Activated CD4-positive, alpha-beta T cell treated with anti-CD3 and anti-CD28 coated beads, Interleukin-2, Interleukin-6, amounts not matched to agents 100 ng/mL and 50 ng/mL, durations not matched to agents 16 hours and 8 hours (primary cell): ENCODE data around the gene ATF3.

Source experiments
- DNase-seq: peaks from one replicate; pipeline ENCODE4 v3.0.0-alpha.2; 2020

ATF3 gene

GRCh38 chr1:212609701-212610574 is 1.4 kb downstream of the ATF3 start:
- DNase-seq: no peak

GRCh38 chr1:212610575-212610967 is 2.0 kb downstream of the ATF3 start:
- DNase-seq: peak; percentile 21

GRCh38 chr1:212611000-212611948 is 2.7 kb downstream of the ATF3 start:
- no peak for DNase-seq

DNA sequence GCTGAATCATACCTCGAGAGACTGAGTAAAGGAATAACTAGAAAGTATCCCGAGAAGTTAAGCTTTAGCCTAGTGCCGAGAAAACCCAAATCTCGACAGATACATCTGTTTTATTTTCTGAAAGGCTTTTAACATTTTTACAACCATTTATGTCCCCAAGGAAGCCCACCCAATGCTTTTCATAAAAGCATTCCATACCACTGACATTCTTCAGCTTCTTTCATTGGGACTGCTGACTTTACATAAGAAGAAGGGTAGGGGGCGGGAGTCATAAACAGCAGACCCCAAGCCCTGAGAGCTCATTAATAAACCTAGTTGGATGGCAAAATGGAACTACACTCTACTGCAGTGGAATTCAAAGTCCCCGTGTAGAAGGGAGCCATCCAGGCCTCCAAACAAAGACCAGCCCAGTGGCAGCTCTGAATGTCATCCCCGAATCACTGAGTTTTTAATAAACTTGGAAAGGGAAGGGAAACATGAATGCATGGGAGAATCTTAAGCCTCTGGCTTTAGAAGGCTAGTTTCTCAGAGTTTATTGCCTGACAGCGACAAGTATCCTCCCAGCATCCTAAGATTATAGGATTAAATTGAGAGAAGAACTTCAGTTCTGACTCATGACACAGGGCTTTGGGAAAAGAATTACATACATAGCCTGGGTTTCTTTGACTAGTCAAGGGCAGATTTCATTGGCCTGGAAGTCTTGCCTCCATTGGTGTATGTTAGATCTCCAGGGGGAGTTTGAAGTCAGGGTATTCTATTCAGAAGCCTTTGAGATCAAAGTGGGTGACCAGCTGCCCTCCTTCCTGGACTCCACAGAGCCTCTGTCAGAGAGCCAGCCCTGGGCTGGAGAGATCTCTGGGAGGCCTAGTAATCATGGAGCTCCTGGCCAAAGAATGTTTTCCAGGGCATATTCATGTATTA is 3.7 kb downstream of the ATF3 start:
- no peak for DNase-seq

GRCh38 chr1:212613440-212614335 is 5.1 kb downstream of the ATF3 start:
- DNase-seq: no peak

GRCh38 chr1:212614453-212615200 is 6.1 kb downstream of the ATF3 start:
- no peak for DNase-seq

DNA sequence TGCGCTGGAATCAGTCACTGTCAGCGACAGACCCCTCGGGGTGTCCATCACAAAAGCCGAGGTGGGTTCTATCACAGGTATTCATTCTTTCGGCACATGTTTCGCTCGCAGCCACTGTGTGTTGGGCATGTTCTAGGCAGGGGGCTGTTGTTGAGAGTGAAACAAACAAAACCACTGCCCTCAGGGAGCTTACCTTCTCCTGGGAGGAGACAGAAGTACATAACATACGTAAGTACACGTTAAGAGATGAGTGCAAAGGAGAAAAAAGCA is 6.6 kb downstream of the ATF3 start:
- DNase-seq: no peak

- no peak for DNase-seq
These were observed 10.1 kb downstream of the ATF3 start for GRCh38 chr1:212618466-212619210.

DNA sequence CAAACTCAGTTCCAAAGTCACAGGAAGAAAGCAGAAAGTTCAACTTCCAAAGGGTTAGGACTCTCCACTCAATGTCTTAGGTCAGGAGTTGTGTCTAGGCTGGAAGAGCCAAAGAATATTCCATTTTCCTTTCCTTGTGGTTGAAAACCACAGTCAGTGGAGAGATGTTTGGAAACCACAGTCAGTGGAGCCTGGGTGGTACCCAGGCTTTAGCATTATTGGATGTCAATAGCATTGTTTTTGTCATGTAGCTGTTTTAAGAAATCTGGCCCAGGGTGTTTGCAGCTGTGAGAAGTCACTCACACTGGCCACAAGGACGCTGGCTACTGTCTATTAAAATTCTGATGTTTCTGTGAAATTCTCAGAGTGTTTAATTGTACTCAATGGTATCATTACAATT is 11.7 kb downstream of the ATF3 start:
- DNase-seq: no peak

DNA sequence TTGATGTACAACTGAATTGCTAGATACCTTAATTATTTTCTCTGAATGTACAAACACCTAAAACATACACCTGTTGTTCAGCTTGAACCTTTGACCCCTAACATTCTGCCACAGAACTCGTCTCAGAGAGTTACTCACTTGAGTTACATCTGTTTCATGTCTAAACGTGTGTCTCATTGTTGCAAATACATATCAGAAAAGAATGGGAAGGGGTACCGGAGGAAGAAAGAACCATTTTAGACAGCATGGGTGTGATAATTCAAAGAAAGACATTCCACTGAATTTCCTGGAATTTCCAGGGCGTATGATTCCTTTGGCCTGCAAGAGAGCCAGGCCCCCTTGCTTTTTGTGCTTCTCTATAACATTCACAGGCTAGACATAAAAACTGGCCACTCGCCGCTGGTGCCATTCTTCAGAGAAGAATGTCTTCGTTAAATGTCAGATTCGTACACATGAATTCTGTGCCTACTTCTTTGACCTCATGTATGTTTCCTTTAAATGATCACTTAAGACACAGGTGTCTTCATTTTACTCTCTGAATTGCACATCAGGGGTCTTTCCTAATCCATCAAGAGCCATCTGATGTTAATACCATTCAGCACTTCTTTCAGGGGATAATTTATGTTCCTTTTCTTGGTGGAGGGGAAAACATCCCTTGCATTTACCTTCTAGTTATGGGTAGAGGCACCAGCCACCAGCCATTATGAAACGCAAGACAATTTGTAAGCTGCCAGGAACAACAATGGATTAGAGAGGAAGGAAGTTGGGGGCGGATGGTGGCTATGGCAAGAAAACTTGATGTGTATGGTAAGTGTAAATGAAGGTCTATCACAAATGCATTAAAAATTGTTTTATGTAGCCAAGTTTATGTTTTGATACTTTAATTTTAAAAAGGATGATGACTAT is 12.7 kb downstream of the ATF3 start:
- no peak for DNase-seq

DNA sequence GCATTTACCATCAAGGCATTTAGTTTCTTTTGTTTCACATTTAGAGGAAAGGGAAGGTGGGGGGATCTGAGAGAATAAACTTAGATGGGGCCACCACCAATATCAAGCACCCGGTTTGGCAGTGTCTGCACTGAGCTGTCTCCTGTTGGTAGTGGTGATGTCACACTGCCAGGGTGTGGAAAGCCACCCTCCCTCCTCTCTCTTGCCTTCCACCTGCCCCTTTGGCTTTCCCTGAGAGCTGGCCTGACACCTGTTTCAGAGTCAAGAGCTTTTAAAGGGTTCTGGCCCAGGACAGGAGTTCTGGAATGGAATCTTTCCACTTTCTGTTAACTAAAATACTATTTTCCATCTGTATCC is 13.4 kb downstream of the ATF3 start:
- DNase-seq: no peak

- no peak for DNase-seq
These were observed 13.9 kb downstream of the ATF3 start for GRCh38 chr1:212622467-212622866.

- no peak for DNase-seq
These were observed 14.3 kb downstream of the ATF3 start for GRCh38 chr1:212622906-212623305.

DNA sequence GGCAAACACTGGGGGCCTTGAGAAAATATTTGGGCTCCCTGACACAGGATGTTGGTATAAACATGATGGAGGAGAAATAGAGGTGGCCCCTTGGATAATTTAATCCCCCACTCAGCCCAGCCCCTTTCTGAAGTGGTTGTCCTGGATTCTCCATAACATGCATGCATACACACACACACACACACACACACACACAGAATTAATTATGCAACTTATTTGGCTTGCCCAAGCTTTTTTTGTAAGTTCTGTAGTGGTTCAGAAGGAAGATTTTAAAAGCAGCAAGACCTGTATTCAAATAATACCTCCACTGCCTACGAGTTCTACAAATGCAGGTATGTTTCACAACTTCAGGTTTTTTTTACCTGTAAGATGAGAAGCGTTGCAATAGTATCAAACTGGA is 15.0 kb downstream of the ATF3 start:
- DNase-seq: no peak

DNA sequence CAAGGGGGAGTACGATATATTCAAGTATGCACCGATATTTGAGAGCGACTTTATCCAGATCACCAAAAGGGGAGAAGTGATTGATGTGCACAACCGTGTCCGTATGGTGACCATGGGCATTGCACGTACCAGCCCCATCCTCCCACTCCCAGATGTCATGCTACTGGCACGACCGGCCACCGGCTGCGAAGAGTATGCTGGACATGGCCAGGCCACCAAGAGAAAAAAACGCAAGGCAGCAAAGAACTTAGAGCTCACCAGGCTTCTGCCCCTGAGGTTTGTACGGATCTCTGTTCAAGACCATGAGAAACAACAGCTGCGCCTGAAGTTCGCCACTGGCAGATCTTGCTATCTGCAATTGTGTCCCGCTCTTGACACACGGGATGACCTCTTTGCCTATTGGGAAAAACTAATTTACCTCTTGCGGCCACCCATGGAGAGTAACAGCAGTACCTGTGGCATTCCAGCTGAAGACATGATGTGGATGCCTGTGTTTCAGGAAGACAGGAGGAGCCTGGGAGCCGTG is 16.5 kb downstream of the ATF3 start:
- no peak for DNase-seq

- DNase-seq: no peak
These were observed 17.4 kb downstream of the ATF3 start for GRCh38 chr1:212625781-212626450.

DNA sequence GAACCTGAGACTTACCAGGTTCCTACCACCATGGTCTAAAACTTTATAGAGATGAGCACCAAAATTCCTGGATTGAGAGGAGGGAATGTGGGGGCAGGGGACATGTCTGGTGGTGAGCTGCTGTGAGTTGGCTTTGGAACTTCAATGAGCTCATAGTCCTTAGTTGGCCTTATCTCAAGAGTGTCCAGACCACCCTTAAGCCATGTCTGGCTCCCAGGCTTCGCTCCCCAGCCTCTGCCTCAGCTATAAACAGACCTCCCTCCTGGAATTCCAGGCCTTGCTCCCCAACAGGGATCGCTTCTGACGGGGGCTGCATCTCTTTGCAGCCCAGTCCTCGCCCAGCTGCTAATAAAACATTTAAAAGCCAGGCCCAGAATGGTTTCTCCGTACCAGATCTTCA is 19.5 kb downstream of the ATF3 start:
- DNase-seq: no peak

DNA sequence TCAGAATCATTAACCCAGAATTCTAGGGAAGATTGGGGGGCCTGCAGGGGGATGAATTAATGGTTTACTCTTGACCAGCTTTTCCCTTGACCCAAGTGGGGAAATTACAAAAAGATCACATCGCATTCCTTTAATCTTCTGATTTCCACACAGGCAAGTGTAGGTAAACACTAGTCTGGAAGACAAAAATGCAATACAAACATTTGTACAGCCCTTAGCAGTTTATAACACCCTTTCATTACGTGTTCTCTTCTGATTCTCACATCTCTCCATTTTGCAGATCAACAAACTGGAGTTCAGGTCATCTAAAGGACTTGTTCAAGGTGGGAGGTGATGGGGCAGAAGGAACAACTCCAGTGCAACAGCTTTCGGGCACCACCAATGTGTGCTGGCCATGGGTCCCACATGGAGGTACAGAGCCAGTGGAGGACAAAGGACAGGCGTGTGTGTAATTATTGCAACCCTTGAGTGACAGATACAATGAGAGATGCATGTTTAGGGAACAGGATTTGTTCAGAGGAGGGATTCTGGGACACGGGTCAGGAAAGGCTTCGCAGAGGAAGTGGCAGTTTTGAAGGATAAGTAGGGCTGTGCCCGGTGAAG is 20.4 kb downstream of the ATF3 start:
- no peak for DNase-seq
